HG03103 (cell line): ENCODE results near the gene PRPF18.

Experiments
- ATAC-seq: cut with Tn5 transposase; IDR thresholded peaks from one replicate; pipeline ENCODE4 v1.9.1; 2021; ENCODE audit warnings: low read depth; ENCODE audit not compliant: unreplicated experiment

The PRPF18 gene

GRCh38 chr10:13604357-13605040, 17.7 kb downstream of the PRPF18 start:
- no peak for ATAC-seq

GRCh38 chr10:13608246-13608853, 21.6 kb downstream of the PRPF18 start:
- ATAC-seq: no peak

GRCh38 chr10:13612654-13613373, 26.0 kb downstream of the PRPF18 start:
- ATAC-seq: no peak

- no peak for ATAC-seq
Observed at GRCh38 chr10:13613519-13613918, 26.8 kb downstream of the PRPF18 start.

- no peak for ATAC-seq
Observed at GRCh38 chr10:13614530-13615332, 28.0 kb downstream of the PRPF18 start.

- ATAC-seq: no peak
Observed at GRCh38 chr10:13615650-13616300, 29.0 kb downstream of the PRPF18 start.

DNA sequence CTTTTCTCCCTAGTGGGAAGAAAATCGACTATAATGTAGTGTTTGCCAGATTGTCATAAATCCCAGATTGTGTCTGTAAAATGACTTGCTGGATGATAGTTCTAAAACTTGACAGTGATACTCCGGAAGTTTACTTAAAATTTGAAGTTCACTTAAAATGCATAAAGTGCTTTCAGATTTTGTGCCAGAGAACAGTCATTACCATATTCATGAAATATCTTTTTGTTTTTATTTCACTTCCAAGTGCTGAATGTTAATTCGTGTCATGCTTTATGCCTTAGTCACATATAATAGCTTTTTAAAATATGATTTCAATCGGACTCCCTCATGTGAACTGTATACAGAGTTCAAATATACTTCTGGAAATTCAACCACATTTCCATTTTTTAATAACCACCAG, 30.4 kb downstream of the PRPF18 start:
- no peak for ATAC-seq

- no peak for ATAC-seq
Observed at GRCh38 chr10:13621931-13622330, 35.2 kb downstream of the PRPF18 start.

- ATAC-seq: no peak
Observed at GRCh38 chr10:13624630-13625029, 37.9 kb downstream of the PRPF18 start.

DNA sequence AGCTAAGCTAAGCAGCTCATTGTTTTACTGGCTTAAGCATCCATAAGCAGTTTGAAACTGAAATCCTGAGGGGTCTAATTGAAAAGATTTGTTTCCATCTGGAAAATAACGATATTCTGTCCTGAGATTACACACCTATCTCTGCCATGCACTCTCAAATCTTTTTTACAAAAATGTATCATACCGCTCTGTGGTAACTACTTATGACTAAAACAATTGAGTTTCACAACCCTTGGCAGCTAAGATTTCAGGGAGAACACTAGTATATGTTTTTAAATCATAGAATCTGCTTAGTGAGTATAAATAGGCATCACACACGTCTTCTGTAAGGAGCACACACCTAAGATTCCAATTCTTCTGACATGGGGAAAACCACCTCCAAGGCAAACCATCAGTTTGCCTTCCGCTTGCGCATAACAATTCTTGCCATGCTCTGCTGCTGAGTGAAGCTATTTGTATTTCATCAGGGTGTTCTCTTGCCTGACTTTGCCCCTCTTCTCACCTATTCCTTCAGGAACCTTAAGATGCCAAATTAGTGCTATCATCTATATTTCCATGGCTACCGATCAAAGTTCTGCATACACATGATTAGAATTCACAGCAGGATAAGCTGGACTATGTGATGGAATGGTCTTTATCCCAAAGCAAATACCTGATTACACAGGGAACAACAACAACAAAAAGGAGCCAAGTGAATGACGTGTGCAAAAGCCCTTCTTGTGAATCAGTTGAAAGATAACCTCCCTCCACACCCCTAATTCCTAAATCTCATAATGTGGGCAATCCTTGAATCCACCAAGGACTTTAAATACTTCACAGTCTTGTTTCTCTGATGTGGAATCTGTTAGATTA, 40.9 kb downstream of the PRPF18 start:
- no peak for ATAC-seq

DNA sequence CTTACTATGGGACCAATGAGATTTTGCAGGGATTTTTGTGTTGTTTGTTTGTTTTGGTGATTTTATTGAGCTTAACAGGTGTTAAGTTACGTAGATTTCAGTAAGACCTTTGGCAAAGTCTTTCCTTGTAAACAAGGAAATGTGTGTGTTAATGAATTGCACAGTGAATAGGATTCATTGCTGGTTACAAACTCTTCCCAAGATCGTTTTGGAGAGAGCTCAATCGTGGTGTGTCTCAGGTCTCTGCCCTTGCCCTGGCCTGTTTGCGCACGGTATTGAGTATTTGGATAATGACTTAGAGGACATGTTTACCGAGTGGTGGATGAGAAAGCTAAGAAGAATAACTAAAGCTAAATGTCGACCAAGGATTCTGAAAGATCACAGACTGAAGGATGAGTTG, 41.9 kb downstream of the PRPF18 start:
- no peak for ATAC-seq

GRCh38 chr10:13629116-13629515, 42.4 kb downstream of the PRPF18 start:
- no peak for ATAC-seq

GRCh38 chr10:13630231-13630630, 43.5 kb downstream of the PRPF18 start:
- no peak for ATAC-seq

GRCh38 chr10:13631594-13631993, 44.8 kb downstream of the PRPF18 start:
- ATAC-seq: no peak

GRCh38 chr10:13632440-13632839, 45.7 kb downstream of the PRPF18 start:
- ATAC-seq: no peak

DNA sequence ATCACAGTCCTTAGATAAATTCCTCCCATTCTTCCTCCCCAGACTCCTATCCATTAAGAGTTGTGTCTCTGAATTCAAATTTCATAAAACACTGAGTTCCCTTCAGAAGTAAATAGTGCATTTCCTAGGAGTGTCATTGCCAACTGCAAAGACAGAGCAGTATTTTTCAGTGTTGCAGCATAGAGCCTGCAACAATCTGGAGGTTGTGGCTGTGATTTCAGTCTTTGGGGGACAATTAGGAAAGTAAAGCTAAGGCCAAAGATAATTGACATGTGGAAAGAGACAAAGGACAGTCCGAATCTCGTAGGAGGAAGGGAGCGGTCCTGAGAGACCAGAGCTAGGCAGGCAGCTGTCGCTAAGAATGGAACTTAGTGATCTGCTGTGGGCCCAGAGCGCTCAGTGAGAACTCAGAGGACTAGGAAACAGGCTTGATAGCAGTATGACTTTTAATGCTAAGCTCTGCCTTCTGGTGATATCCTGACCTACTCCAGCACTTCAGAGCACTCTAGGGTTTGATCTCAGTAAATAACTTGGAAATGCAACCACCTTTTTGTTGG, 46.2 kb downstream of the PRPF18 start:
- no peak for ATAC-seq

- no peak for ATAC-seq
Observed at GRCh38 chr10:13633689-13634088, 46.9 kb downstream of the PRPF18 start.

DNA sequence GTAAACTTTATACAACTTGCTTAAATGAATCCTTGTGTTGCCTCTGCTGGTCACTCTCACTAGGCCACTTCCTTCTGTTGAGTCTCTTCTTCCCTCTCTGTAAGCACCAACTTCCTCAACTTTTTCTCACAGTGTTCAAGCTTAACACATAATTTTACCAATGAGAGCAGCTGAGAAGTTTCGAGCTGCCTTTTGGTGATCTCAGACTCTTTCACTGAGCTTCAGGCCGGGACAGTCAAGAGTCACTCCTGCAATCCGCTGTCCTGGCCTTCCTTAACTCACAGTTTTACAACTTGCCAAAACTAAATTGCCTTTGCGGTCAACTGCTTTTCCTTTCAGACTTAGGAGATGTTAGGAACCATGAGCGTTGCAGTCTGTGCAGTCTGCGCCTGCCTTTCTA, 47.4 kb downstream of the PRPF18 start:
- no peak for ATAC-seq

- ATAC-seq: no peak
Observed at GRCh38 chr10:13636776-13637175, 50.0 kb downstream of the PRPF18 start.
